HG03039 (cell line): ENCODE data around the gene FXYD5.

Source experiments
- ATAC-seq: cut with Tn5 transposase; IDR thresholded peaks from one replicate; pipeline ENCODE4 v1.9.1; 2021; ENCODE audit warnings: mild to moderate bottlenecking, moderate library complexity; ENCODE audit not compliant: unreplicated experiment

The FXYD5 gene

DNA sequence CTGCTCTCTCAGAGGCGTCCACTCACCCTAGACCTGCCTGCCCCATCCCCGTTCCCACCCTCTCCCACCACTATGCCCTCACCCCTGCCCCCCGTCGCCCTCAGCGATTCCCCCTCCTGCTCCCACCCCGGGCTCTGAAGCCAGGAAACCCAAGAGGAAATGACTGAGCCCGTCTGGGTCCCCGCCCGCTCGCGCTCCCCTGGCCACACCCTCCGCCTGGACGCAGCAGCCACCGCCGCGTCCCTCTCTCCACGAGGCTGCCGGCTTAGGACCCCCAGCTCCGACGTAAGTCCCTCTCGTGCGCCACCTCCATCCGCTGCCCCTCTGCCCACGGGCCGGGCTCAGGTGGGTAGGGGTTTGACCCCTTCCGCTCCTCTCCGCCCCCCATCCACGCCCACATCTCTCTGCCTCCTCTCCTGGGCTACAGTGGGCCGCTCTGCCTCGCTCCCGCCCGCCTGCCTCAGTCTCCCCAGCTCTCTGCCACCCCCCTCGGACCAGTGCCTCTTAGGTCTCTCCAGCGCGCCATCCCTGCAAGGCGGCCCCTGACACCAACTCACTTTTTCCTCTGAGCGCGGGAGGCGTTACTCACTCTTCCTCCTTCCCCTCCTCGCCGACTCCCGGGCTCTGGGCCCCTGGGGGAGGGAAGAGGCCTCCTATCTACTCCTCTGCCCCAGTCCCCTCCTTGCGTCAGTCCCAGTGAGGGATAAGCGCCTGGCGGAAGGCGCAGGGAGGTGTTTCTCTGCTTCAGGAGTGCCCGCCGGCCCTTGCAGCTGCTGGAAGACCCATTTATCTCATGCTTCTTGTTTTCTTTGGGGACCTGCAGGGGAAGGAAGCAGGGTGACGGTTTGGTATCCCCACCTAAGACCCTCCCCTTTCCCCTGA, at the start of gene FXYD5:
TSS of gene FXYD5 (plus strand) at position 211 of the 882 bp plus-strand sequence. CDS start 816 bp downstream, outside the sequence.
- no peak for ATAC-seq

- ATAC-seq = no peak
Measured at GRCh38 chr19:35105047-35105410, 49.5 kb upstream of the FXYD5 start.

GRCh38 chr19:35105411-35106290, 48.9 kb upstream of the FXYD5 start:
- no peak for ATAC-seq

GRCh38 chr19:35106291-35106583, 48.3 kb upstream of the FXYD5 start:
- ATAC-seq = no peak

DNA sequence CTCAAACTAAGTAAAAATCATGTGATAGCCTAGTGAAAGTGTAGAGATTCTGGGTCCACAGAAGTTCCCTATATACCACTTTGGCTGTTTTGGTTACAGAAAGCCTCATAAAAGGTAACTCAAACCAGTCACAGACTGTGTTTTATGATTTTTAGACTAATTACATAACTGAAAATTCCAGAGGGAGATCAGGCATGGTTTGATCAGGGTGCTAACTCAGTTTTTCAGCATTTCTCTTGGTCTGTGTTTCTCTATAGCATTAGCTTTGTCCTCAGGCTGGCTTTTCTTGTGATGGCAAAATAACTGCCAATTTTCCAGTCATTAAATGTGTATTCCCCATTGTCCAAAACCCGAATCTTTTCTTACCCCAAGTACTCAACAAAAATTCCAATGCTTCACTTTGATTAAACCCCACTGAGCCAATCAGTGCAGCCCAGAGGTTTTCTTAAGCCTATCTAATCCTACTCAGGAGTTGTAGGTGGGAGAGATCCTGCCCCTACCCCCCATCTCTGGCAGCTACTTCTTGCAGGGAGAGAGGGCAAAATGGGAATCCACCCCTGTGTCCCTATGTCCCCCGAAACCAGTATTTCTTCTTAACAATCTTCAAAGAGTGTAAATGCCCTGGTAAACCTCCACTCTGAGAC, 47.5 kb upstream of the FXYD5 start:
- ATAC-seq = no peak

DNA sequence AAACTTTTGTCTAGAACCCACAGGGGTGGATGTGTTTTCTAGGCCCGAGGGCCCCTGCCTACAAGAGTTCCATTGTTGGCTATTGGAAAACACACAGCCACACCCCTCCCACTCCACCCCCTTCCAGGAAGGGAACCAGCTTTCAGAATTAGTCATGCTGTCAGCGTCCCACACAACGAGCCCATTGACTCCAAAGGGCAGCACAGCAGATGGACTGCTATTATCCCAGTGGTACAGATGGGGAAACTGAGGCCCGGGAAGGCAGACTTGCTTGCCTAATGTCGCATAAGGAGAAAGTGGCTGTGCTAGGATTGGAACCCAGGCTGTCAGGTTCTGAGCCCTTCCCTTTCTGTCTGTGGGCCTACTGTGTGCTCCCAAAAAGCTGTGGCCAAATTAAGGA, 47.0 kb upstream of the FXYD5 start:
- ATAC-seq = no peak

DNA sequence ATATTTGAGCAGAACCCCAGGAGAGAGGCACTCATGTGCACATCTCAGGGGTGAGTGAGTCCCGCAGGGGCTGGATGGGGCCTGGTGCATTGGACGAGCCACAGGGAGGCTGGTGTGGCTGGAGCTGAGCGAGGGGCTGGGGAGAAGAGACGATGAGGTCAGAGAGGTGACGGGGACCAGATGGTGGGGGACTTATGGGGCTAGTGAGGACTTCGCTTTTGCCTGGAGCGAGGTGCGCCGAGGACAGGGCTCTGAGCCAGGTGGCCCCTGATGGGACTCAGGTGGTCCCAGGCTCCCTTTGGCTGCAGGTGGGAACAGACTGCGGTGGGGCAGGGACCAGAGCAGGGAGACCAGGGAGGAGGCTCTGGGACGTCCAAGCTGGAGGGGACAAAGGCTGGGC, 45.8 kb upstream of the FXYD5 start:
- no peak for ATAC-seq

DNA sequence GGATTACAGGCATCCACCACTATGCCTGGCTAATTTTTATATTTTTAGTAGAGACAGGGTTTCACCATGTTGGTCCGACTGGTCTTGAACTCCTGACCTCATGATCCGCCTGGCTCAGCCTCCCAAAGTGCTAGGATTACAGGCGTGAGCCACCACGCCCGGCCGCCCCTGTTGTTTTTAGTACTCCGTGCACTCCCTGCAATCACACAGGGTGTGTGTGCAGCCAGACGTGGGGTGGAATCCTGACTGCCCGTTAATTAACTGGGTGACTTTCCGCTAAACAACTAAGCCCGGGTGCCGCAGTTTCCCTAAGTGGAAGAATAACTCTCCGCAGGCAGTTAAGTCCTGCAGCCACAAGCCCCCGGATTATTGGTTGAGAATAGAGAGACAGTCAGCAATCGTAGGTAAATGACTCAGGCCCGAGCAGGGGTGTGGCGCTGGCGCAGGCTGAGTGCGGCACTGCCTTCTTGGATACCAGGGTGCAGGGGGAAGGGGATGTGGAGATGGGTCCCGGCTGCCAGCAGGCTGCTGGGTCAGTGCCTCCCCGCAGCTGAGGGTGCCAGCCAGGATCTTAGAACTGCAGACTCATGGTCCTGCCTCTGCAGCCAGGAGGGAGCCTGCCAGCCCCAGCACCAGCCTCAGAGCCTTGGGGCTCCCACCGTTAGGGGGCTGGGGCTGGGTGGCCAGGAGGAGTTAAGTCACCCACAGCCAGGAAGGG, 45.0 kb upstream of the FXYD5 start:
- no peak for ATAC-seq

DNA sequence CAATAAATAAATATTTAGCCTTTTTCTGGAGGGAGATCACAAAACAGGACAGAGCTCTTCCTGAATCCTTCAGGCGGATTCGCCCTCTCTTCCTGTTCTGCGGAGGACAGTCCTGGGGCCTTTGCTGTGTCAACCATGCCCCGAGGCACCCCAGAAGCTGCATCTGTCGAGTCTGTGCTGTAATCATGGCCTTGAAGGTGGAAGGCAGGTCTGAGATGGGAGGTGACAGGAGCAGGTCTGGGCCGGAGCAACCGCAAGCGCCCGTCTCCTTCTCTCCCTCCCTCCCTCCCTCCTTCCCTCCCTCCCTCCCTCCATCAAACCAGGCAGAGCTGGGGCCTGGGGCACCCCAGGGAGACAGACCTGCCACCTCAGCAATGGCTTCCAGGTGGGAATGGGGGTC, 43.6 kb upstream of the FXYD5 start:
- no peak for ATAC-seq

DNA sequence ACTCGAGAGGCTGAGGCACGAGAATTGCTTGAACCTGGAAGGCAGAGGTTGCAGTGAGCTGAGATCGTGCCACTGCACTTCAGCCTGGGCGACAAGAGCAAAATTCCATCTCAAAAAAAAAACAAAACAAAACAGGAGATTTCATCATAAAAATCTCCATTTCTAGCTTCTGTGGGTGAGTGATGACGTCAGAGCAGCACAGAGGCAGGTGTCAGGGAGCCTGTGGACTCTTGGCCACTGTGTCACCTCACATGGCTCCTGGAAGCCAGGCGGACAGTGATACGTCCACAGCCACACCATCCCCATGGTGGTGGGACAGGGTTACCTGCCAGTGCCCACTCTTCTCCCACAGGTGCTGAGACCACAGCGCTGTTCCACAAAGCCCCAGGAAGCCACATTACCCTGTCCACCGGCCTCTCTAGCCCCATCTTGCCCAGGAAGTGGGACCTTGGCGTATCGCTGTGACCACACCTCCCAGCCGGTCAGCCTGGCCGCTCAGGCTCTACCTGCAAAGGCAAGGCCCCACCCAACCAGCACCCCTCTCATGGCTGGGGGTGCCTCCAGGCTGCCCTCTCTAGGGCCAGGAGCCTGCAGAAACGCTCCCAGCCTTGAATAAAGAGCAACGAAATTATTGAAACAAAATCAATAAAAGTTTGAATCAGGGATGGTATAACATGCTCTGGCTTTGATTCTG, 41.4 kb upstream of the FXYD5 start:
- ATAC-seq = no peak

- ATAC-seq = no peak
Measured at GRCh38 chr19:35114353-35115176, 40.0 kb upstream of the FXYD5 start.

- ATAC-seq = no peak
Measured at GRCh38 chr19:35115177-35115951, 39.2 kb upstream of the FXYD5 start, which contains the start of gene FXYD3. Gene FXYD3 (plus strand): TSS chr19:35115823. CDS start chr19:35119377, 3,554 bp downstream.

- no peak for ATAC-seq
Measured at GRCh38 chr19:35116072-35116801, 38.3 kb upstream of the FXYD5 start.

GRCh38 chr19:35117116-35117515, 37.4 kb upstream of the FXYD5 start:
- no peak for ATAC-seq

DNA sequence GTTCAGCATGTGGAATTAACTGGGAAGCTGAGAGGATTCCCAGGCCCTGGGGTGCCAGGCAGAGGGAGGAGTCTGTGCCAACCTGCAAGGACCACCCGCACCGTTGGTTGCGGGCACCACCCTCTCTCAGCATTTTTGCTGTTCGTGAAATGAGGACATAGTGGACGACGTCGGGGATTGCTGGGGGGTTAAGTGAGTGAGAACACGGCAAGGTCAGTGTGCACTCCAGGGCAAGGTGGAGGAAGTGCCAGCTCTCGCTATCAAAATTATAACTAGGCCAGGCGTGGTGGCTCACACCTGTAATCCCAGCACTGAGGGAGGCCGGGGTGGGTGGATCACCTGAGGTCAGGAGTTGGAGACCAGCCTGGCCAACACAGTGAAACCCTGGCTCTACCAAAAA, 36.7 kb upstream of the FXYD5 start:
- ATAC-seq = no peak

DNA sequence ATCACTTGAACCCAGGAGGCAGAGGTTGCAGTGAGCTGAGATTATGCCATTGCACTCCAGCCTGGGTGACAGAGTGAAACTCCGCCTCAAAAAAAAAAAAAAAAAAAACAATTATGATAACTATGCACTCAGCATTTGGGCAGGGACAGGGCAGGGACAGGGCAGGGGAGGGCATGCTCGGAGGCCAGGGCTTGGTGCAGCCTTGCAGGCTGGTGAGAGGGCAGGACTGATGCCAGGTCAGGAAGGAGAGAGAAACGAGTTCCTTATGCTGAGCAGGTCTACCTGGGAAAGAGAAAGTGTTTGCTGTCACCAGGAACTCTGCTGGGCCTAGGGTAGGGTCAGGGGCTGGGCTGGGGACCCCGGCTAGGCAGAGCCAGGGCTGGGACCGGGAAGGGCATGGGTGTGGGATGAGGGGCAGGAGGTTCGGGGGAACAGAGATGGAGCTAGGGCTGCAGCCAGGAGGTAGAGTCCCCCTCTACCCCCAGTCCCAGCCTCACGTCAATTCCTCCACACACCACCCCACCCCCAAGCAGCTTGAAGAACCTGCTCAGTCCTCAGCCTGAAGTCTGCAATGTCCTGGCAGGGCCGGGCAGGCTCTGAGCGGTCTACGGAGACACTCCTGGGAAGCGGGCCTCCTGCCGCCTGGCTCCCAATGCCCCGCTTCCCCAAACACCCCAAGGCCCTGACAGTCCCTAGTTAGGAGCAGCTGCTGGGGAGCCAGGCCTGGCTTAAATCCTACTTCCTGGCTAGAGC, 36.1 kb upstream of the FXYD5 start:
- no peak for ATAC-seq

DNA sequence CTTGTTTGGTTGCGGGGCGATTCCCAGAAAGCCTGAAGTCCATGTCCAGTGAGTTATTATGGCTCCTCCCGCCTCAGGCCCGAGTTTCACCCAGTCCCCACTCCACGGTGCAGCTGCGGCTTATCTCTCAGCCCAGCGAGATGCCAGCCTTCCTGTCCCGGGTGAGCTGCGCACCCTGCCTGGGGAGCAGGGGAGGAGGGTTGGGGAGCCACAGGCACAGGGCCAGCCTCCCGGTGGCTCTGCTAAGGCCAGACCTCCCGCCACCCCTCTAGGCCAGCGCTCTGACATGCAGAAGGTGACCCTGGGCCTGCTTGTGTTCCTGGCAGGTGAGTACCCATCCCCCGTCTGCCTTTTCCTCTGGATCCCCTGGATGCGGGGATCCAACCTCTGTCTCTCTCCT, 35.4 kb upstream of the FXYD5 start:
- ATAC-seq = no peak
